HG03521 (cell line): Measurements from ENCODE around the gene PAM.

Experiments used
- ATAC-seq: cut with Tn5 transposase; IDR thresholded peaks from one replicate; pipeline ENCODE4 v1.9.1; 2021; ENCODE audit warnings: mild to moderate bottlenecking, moderate library complexity; ENCODE audit not compliant: unreplicated experiment

PAM gene

DNA sequence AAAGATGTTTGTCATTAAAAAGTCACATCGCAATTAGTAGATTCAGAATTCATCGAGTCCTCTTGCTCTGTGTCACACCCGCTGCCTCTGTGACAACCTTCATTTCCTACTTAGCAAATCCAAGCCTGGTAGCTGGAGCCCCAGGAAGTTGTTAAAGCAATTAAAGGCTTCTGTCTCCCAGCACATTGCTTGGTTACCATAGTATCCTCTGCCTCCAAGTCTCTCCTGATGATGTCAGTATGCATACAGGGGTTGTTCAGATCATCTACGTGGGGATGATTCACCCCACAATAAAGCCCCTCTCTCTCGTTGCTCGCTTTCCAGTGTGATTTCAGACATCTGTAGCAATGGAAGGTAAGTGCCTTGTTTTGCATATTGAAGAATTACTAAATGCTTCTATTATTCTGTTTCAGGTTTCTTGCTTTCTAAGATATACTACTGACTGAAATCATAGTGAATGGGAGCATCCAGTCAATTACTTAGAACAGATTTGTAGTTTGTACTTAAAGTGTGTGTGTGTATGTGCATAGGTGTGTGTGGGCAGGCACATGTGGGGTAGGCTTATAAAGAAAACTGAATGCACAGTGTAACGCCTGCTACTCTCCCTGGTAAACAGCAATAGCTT, 52.9 kb downstream of the PAM start:
- no peak for ATAC-seq

DNA sequence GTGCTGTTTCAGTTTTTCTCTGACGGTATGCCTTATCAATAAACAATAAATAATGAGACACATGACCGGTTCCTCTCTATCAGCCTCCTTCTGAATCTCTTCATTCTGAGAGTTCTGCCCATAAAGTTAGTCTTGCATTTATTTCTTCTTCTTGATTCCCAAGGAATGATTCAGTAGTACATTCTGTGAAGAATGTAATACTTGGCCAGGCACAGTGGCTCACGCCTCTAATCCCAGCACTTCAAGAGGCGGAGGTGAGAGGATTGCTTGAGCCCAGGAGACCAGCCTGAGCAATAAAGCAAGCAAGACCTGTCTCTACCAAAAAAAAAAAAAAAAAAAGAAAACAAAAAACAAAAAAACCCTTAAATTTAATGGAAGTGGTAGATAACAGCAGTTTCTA, 53.9 kb downstream of the PAM start:
- no peak for ATAC-seq

DNA sequence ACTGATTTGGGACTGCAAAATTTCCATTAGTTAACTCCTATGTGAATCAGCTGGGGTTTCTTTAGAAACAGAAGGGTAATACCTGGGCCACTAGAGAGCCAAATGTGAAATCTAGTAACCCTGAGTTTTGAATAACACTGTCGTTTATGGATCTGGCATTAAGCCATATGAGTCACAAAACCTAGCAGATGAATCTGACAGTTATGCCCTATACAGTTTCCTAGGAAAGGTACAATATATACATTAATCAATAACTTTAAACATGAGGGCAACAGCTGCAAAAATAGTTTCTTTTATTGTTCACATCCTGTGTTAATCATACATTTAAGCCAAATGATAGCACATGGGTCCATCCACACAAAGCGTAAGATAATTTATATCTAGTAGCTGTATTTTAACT, 56.9 kb downstream of the PAM start:
- no peak for ATAC-seq

DNA sequence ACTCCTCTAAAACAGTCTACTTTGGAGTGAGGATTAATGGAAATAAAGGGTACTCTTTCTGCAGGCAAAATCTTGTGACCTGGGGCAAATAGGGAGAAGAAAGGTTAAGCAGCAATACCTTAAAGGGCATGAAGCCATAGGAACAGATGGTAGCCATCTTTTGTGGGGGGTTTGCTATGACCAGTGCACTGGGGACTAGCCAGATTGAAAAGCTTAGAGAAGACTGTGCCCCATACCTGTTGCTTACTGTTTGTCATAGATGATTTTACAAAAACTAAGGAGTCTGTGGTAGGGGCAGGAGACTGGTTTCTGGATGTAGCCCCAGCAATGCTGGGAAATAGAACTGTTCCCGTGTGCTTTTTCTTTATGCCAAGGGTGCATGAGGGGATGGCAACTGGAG, 58.6 kb downstream of the PAM start:
- ATAC-seq, result no peak

DNA sequence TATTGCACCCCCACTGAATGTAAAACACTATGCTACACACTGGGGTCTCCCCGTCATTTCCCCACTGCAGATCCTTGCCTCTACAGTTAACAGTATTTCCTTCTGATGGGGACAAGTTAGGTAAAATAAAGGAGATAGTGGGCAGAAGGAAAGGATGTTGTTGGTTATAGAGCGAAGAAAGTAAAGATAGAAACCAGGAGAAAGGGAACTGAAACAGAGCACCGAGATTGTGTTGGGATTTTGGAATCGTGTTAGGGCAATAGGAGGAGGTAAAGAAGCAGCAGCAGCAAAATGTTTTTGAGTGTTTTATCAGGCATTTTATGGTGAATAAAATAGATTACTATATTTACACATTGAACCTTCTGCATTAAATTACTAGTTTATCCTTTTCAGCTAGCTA, 60.0 kb downstream of the PAM start:
- no peak for ATAC-seq

DNA sequence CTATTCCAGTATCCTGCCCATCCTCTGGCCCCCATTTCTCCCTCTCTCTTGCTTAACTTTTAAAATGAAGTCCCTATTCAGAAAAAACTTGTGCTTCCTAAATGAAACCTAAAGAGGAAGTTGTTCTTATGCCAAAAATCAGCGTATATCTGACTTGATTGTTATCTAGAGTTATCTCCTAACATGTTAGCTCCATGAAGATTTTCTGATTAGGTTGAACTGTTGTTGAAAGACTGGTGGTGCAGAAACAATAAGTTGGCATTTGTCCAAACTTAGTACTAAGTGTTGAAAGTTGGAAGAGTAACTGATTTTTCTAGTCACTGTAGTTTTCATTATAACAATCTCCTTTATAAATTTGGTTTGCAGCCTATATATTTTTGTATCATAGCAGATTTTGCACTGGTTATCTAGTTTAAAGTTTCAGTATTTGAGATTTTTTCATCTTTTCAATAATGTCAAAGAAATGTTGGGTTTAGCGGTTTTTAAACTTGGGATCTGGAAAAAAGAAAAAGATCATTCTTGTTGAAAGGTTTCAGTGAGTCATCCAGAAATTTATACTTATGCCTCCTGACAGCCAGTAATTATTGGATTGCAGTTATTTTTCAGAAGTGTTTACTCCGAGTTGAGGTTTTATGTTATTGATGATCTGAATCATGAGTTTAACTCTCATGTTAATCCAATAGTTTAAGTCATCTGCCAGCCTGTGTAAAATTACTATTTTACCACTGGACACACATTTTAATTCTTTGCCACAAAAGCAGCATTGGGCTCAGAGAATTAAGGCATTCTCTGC, 60.6 kb downstream of the PAM start:
- ATAC-seq, result no peak

DNA sequence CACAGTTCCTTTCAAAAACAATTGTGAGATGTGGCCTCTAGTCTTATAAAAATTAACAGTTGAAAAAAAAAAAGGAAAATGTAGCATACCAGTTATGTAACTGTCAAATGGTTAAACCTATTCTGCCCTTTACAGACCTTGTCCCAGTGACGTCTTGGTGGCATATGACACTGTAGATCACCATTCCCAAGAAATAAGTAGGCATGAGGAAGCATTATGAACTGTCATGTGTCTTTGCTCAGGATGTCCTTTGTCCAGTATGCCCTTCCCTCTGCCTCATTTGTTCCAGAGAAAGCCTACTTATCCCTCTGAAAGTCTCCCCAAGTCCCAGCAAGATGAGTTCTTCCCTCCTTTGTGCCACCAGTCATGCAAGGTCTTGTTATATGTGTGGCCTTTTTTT, 63.2 kb downstream of the PAM start:
- ATAC-seq, result no peak

DNA sequence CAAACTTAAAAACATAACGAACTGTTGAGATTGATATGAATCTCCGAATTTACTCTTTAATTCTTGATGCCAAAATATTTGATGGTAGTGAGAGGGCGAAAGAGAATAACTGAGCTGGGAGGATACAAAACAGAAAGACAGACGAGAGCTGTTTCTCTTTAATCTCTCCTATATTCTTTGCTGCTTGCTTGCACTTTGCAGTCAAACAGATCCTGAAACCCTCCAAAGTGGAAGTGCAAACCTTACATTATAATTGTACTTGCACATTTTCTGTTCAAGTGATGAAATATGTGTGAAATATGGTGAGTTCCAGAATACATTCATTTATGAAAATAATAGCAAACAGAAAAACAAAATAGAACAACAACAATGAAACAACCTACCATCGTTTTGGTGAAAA, 63.8 kb downstream of the PAM start:
- ATAC-seq, result no peak

DNA sequence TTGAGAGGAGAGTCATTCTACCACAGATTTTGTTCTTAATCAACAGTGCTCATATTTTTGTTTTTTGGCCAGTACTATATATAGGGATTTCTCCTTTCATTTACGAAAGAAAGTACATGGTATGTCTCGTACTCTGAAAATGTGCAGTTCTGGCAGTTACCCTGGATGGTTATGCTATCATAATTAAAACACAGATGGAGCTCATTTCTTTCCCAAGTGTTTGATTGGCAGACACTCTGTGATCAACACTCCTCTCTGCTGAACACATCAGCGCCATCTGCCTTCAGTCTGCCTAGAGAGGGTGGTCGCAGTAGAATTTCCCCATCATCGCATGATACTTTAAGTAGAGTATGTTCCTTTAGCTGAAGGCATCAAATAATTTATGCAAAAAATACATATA, 64.5 kb downstream of the PAM start:
- no peak for ATAC-seq

DNA sequence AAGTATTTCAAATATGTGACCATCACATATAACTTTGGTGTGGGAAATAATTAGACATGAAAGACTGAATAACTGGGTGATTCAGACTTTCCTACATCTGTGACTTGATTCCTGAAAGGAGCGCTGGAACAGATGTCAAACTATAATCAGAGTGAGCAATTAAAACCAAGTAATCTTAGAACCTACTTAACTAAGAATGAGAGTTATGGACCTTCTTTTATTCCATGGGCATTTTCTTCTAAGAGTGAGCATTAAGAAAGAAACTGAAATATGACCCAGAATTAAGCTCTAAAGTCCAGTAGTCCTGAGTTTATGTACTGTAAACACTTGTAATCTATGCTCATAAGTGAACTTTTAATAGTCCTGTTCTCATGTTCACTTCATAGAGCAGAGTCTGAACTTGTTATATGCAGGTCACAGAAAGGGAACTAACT, 68.4 kb downstream of the PAM start:
- ATAC-seq, result no peak

DNA sequence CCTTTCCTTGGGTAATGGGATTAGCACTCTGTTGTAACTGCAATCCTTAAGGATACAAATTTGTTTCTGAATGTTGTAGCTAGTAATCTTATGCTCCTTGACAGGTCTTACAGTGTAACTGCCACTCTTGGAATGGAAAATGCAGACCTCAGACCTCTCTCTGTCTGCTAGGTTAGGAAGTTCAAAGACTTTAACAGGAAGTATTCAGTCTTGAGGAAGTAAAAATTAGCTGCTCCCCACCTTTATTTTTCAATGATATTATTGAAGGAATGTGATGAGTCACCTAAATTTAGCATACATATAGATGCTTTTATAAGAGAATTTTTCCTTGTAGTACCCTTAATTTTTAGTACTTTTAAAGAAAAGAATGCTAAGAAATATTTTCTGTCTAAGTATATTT, 71.5 kb downstream of the PAM start:
- no peak for ATAC-seq

DNA sequence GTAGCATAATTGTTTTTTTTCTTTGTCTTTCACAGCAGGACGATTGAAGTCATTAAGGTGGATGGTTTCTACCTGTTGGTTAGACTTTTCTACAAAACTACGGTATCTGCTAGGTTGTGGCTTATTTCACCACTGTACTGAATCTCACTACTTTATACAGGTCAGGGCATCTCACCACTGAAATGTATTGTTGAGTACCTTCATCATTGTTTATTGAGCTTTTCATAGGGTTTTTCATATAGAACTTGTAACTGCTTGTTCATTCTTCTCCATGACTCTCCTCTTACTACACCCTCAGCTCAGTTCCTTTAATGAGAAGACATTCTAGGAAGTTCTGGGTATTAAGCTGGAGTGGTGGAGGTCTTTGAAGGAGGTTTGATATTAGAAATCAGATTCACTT, 75.1 kb downstream of the PAM start:
- no peak for ATAC-seq

DNA sequence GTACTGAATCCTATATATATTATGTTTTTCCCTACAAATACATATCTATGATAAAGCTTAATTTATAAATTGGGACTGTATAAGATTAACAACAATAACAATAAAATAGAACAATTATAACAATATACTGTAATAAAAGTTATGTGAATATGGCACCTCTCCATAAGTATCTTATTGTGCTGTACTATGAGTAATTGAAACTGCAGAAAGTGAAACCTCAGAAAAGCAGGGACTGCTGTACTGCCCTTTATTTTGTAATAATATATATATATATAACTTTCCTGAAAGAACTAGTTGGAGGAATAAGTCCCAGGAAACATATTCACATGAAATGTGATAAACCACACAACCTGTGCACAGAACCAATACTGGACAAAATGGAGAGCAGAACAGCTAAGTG, 77.3 kb downstream of the PAM start:
- ATAC-seq, result no peak

DNA sequence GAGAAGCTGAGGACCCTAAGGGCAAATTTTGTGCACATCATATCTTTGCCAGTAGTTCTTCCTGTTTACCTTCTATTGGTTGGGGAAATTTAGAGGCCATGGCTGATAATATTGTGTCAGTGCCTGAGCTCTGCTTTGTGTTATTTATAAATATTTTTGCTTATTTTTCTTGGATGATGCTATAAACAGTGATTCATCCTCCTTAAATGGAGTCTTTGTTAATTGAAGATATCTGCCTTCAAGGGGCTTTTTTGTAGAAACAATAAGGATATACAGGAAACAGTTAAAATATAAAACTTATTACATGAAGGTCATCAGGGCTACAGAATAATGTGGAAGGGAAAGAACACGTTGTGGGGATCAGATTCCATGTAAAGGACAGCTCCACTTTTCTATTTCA, 78.0 kb downstream of the PAM start:
- no peak for ATAC-seq

DNA sequence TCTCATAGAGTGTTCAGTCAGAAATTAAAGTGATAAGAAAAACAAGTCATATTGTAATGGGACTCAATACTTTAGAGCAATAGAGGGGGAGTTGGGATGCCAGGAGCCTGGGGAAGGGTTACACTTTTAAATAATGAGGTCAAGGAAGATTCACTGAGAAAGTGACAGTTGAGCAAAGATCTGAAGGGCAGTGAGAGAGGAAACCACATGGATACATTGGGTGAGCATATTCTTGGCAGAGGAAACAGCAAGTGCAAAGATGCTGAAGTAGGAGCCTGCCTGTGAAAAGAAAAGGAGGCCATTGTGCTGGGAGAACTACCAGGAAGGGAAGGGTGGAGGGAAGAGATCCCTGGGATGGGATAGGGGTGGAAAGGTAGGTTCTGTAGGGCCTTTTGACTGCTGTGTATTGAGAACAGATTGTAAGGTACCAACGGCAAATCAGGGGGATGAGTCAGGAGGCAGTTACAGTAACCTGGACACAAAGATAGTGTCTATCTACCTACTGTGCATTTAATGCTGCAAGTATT, 79.4 kb downstream of the PAM start:
- no peak for ATAC-seq

DNA sequence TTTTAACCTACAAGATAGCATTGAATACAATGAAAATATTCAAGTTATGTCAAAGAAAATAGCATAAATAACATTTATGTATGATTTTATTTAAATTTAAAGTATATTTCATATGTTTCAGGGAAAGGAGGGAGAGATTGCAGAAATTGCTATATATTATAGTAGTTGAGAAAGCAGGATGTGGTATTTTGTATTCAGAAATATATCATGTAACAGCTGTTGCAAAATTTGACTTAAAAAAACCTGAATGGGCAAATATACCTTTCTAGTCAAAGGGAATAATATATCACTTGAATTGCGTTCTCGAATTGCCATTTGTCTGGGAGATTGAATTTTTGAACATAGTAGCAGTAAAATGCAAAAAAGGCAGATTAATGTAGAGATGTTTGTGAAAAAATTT, 80.6 kb downstream of the PAM start:
- no peak for ATAC-seq

DNA sequence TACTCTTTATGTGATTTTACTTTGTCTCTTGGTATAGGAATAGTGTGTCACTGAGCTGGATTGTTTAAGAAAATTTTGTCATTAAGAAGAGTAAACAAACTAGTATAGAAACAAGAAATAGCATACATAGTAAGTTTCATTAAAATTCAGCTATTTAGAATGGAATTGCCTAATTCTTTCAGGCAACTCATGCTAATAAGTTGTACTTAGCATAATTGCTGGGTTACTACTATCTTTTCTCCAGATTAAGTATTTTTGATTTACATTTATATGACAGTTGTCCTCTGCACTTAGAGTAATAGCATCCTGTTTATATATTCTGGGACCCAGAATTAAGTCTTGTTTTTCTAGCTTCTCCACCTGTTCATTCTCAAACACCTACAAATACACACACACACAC, 85.9 kb downstream of the PAM start:
- ATAC-seq, result no peak

DNA sequence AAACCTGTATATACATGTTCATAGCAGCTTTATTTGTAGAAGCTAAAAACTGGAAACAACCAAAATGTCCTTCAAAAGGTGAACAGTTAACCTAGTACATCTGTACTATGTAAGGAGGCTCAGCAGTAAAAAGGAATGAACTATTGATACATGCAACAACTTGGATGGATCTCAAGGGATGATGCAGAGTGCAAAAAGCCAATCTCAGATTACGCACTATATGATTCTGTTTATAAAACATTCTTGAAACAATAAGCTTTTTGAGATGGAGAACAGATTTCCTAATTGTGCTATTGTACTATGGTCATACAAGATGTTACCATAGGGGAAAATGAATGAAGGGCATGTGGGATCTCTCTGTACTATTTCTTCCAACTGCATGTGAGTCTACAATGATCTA, 88.9 kb downstream of the PAM start:
- ATAC-seq, result no peak

DNA sequence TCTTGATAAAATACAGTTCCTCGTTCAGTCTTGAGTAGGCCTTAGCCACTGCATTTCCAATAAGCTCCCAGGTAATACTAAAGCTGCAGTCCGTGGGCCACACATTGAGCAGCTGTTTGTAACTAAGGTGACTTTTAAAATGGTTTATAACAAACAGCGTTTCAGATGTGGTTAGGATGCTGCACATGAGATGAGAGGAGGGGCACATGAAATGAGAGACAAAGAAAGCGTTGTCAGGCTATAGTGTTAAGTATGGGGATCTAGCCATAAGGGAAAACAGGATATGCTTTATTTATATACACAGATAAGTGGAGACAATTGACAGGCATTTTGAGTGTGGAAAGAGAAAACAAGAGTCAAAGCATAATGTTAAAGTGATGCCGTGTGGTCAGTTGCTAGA, 89.9 kb downstream of the PAM start:
- ATAC-seq, result no peak

DNA sequence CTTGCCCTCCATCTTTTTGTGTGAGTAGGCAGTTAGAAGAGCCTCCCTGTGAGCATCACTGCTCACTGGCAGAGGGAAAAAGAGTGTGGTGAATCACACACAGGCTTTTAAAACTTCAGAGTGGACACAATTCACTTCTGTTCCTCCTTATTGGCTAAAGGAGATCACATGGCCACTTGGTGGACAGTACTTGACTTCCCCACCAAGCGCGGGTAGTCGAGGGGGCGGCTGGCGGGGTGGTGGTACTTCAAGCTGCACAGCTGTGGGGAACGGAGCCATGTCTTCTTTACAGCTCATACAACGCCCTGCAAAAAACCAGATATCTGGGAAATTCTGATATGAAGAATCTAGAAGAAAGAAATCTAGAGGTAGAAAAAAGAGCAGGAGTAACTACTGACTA, 95.4 kb downstream of the PAM start:
- ATAC-seq, result no peak

DNA sequence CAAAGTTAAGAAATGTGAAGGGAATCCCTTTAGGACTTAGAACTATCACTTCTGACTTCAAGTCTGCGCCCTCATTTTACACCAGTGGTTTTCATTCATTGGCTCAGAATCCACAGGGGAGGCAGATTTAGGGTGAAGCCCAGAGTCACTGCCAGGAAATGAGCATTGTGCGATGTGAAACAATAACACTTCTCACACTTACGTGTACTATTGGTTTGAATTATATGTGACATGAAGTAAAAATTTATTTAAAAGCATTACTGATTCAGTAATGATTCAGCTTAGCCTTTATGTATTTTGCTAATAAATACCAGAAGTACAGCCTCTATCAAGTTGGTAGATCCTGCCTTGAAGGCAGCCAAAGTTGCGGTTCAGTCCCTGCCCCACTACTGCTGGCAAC, 98.6 kb downstream of the PAM start:
- ATAC-seq, result no peak

DNA sequence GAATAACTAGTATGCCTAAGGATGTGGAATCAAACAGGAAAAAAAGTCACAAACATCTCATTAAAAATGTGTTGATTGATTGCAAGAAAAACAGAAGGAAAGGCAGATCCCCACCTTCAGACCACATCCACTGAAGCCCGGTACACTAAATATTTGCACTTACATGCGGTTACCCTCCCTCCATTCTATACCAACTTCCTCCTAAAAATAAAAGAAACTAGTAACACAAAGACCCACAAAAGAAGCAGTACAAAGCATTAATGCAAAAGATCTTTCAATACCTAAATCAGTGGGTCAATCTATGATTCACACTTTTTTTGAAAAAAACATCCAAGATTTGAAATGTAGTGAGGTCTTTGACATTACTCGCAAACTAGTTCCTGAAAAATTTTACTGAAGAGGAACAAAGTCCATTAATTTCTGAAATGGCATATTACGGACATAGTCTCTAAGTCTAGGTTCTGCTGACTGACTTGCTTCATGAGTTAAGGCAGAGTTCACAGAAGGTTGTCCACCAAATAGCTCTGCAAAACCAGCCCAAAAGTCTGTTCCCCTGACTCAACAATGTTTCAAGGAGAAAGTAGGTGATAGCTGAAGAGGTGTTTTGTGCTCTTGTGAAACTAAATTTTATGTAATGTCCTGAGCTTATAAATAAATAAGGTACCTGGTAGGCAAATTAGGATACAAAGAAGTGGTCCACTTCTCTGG, 100.7 kb downstream of the PAM start:
- no peak for ATAC-seq
